Kidney epithelial cell (primary cell): Measurements from ENCODE around the gene NR1I3. TPM values are rescaled to one million over a fixed set of nuclear protein-coding genes. Genes with fewer than 3 reads are reported as not detected.

Experiments used
- DNase-seq: peaks from one replicate; pipeline ENCODE4 v3.0.0-alpha.2; 2010; ENCODE audit warnings: low read depth
- H3K27me3 ChIP-seq: 2 replicates; pipeline ENCODE4 v1.6.0; 2011; ENCODE audit warnings: low read length; ENCODE audit not compliant: control insufficient read depth, insufficient read depth
- H3K36me3 ChIP-seq: 2 replicates; pipeline ENCODE4 v1.5.1; 2011; ENCODE audit warnings: low read length; ENCODE audit not compliant: control insufficient read depth, insufficient read depth
- H3K4me3 ChIP-seq: 2 replicates; pipeline ENCODE4 v1.5.1; 2011; ENCODE audit warnings: low read depth, mild to moderate bottlenecking, control low read depth, low read length
- CTCF ChIP-seq: IDR thresholded peaks from 2 replicates; pipeline ENCODE4 v1.5.1; 2011; ENCODE audit warnings: mild to moderate bottlenecking, moderate library complexity, low read length, control low read depth, inconsistent platforms; ENCODE audit not compliant: insufficient read depth, poor library complexity, severe bottlenecking
- total RNA-seq: library from RNA; depleted of rRNA; stranded (reverse); fragments of >200 nt; gene quantifications from 2 replicates; pipeline ENCODE4 v1.2.3, GENCODE V29; 2015

The NR1I3 gene
- total RNA-seq, 1 donor from 2014 or later: not detected

GRCh38 chr1:161199506-161200139, 38.4 kb downstream of the NR1I3 start:
- TF ChIP-seq CTCF: no peak
- no peaks in the 10 kb centered on the region for H3K36me3 ChIP-seq
- H3K4me3 ChIP-seq: no peak overlapping the region
- DNase-seq: no peak
- H3K27me3 ChIP-seq: peaks cover 3% of the 10 kb centered on the region

GRCh38 chr1:161198897-161199431, 39.0 kb downstream of the NR1I3 start, which contains the start of gene ADAMTS4:
Gene ADAMTS4 (minus strand): TSS chr1:161199054. CDS start chr1:161198627, 427 bp downstream.
- H3K4me3 ChIP-seq: no peak within 1 kb of the TSS
- no peak for TF ChIP-seq CTCF
- H3K36me3 ChIP-seq: no peaks in the 10 kb centered on the region
- DNase-seq: no peak
- H3K27me3 ChIP-seq: peaks cover 3% of the 10 kb centered on the region

- Histone ChIP-seq H3K27me3 (peaks cover 3% of the 10 kb centered on the region), H3K4me3 (no peak overlapping the region), H3K36me3 (no peaks in the 10 kb centered on the region)
- DNase-seq: no peak
- no peak for TF ChIP-seq CTCF
These were observed 39.7 kb downstream of the NR1I3 start for GRCh38 chr1:161198194-161198896.

GRCh38 chr1:161197560-161198193, 40.3 kb downstream of the NR1I3 start:
- Histone ChIP-seq H3K27me3 (peaks cover 3% of the 10 kb centered on the region), H3K36me3 (no peaks in the 10 kb centered on the region), H3K4me3 (no peak overlapping the region)
- no peak for TF ChIP-seq CTCF
- DNase-seq: no peak

- Histone ChIP-seq H3K4me3 (no peak overlapping the region), H3K27me3 (peaks cover 3% of the 10 kb centered on the region), H3K36me3 (no peaks in the 10 kb centered on the region)
- no peak for DNase-seq
- TF ChIP-seq CTCF: no peak
These were observed 41.2 kb downstream of the NR1I3 start for GRCh38 chr1:161196521-161197451.
